NCI-H526 (cell line): Measurements from ENCODE around the gene TMEM212.
"Not testable (repeated sequence)": the region's sequence is repeated elsewhere in the genome, so short reads cannot be mapped to it uniquely, and the experiment has no call there.

Experiments
- DNase-seq, 2 experiments: peaks; one replicate each; lab custom pipeline; 2025; lab: John Stamatoyannopoulos, UW

The TMEM212 gene

DNA sequence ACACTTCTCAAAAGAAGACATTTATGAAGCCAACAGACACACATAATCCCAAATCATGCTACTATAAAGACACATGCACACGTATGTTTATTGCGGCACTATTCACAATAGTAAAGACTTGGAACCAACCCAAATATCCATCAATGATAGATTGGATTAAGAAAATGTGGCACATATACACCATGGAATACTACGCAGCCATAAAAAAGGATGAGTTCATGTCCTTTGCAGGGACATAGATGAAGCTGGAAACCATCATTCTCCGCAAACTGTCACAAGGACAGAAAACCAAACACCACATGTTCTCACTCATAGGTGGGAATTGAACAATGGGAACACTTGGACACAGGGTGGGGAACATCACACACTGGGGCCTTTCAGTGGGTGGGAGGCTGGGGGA is 15.6 kb downstream of the TMEM212 start:
- not testable (repeated sequence) for DNase-seq

GRCh38 chr3:171860830-171861535 is 17.8 kb downstream of the TMEM212 start:
- no peak for DNase-seq

GRCh38 chr3:171862392-171862791 is 19.2 kb downstream of the TMEM212 start:
- no peak for DNase-seq

GRCh38 chr3:171862993-171863521 is 19.9 kb downstream of the TMEM212 start:
- DNase-seq: no peak

GRCh38 chr3:171863920-171864319 is 20.8 kb downstream of the TMEM212 start:
- no peak for DNase-seq

DNA sequence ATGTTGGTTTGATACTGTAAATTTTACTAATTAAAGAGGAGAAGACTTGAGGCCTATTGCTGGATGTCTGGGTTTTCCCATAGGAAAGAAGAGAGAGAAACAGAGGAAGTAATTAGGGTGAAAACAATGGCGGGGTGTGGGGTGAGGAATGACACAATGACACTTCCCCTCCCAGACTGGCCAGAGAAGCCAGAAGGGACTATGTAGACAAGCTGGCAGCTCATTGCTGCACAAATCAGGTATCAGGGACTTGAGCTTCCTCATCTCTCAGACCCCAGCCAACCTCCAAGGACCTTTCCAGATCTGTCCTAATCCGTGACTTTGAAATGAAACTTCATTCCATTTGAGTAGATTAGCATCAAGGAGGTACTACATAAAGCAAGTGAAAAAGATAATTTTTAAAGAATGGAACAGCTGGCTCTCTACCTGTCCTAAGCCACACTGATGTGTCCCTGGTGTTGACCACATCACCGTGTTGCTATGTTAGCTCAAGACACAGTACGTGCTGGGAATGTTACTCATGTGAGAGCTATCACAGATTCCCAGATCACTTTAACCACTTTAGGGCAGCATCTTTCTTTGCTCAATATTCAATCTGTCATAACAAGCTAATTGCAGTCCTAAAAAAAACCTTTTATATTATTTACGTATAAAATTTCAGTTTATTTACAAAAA is 22.2 kb downstream of the TMEM212 start:
- DNase-seq: no peak

DNA sequence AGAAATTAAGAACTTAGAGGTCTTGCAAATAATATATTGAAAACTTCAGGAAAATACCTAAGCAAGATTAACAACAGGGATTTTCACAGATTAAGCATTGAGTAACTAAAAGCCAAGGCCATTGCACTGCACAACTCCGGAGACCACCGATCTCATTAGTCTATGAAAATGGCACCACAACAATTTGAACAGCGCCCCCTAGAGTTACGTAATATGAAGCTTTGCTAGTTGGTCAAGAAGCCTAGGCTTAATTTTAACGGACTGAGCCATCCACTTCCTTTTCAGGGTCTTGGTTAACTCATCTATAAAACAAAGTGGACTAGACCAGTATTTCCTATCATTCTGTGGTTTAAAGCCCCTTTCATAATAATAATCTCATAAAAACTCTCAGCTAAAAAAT is 24.8 kb downstream of the TMEM212 start:
- peak; percentile 8 to 27 for DNase-seq

GRCh38 chr3:171871392-171872274 is 28.5 kb downstream of the TMEM212 start:
- DNase-seq: no peak

DNA sequence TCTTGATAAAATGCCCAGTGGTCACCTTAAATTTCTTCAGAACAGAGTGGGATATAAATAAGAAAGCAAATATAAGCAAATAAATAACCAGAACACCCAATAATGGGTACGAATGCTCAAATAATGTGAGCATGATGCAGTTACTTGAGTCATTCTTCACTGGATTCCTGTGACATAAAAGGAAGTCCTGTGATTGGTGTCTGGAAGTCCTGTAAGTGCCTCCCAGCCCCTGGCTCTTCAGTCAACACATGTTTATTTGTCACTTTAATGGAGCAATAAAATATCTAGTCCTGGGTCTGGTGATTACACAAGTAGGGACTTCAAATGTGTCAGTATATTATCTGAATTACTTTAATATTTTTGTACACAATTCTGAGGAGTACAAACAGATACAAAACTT is 30.4 kb downstream of the TMEM212 start:
- no peak for DNase-seq

- DNase-seq: peak in 1 of 2 experiments; percentile 37
Measured at GRCh38 chr3:171874251-171874681, 31.1 kb downstream of the TMEM212 start.

DNA sequence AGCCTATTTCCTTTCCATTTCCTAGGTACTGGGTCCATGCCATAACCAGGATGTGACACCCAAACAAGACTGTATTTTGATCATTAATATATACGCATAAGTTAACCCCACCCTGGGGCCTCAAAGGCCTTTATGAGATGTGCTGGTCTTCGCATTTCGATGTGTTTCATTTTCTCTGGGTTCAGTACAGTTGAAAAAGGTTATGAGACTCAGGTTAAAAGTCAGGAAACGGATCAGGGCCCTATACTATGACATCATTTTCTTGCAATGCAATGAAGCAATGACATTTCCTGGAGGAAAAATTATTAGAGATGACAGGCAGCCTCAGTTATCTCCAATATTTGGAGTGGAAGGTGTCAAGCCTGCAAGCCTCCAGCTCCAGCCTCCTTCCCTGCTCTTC is 31.7 kb downstream of the TMEM212 start:
- DNase-seq: no peak

GRCh38 chr3:171875923-171876412 is 32.8 kb downstream of the TMEM212 start:
- DNase-seq: no peak

GRCh38 chr3:171876680-171877147 is 33.6 kb downstream of the TMEM212 start:
- no peak for DNase-seq

DNA sequence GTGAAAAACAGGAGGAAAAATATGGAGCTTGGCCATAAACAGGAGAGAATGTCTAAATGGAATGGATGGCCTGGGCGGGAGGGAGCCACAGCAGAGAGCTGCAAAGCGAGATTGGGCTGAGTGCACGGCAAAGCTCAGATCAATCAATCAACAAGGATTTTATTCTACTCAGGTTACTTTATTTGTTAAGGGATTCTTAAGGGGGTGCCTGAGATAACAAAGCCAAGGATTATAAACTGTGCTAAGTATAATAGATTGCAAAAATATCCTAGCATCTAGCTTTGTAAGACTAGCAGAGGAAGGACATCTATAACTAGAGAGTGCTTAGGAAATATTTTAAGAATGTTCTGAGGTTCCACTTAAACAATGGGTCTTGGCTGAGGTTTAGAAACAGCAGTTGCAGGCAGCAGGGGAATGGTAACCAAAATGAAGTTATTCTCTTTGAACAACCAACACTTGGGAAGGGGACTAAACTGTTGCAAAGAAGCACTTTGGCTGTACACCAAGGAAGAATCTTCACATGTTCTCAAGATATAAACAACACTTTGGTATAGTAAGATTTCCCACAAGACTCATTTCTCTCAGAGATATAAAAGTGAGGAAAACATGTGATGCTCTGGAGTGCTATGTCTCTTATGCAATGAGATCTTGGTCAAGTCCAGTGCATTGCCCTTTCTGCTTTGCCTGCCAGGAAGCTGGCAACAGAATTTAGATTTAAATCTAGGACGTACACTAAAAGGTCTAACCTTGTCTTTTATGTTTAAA is 35.5 kb downstream of the TMEM212 start:
- DNase-seq: no peak

GRCh38 chr3:171879472-171879871 is 36.3 kb downstream of the TMEM212 start:
- DNase-seq: no peak

- no peak for DNase-seq
Measured at GRCh38 chr3:171880101-171880870, 37.1 kb downstream of the TMEM212 start.

- DNase-seq: no peak
Measured at GRCh38 chr3:171881251-171881650, 38.1 kb downstream of the TMEM212 start.

- DNase-seq: no peak
Measured at GRCh38 chr3:171883257-171883892, 40.2 kb downstream of the TMEM212 start.

- DNase-seq: no peak
Measured at GRCh38 chr3:171883893-171884279, 40.7 kb downstream of the TMEM212 start.

DNA sequence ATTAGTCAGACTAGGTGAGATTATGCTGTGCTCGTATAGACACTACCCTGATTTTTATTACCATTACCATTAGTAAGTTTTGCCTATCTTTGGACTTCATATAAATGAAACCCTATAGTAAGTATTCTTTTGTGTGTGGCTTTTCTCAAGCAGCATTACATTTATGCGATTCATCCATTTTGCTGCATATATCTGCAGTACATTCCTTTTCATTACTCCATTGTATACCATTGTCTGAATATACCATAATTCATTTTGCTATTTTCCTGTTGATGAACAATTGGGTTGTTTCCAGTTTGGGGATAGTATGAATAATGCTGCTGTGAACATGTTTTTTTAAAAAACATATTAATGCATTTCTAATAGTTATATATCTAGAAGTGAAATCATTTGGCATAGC is 45.3 kb downstream of the TMEM212 start:
- DNase-seq: no peak
